GM12874 (cell line): Measurements from ENCODE around the gene COX10.

Experiments
- TF ChIP-seq, protein P1 (sequence below): IDR thresholded peaks from 2 replicates; pipeline ENCODE4 v1.5.1; 2011; ENCODE audit warnings: low read depth, mild to moderate bottlenecking, control low read depth, low read length, moderate library complexity; ENCODE audit not compliant: insufficient read depth

COX10 gene

DNA sequence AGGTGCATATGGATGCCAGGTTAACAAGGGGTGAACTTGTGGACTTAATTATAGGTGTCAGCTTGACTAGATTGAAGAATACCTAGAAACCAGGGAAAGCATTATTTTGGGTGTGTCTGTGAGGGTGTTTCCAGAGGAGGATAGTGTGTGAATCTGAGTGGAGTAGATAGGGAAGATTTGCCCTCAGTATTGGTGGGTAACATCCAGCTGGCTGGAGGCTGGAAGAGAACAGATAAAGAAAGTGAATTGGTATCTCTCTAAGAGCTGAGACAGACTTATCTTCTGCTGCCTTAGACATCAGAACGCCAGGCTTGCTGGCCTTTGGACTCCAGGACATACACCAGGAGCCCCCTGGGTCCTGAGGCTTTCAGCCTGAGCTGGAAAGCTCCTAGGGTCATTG lies 92.1 kb downstream of the COX10 start:
- TF ChIP-seq, protein P1, sequence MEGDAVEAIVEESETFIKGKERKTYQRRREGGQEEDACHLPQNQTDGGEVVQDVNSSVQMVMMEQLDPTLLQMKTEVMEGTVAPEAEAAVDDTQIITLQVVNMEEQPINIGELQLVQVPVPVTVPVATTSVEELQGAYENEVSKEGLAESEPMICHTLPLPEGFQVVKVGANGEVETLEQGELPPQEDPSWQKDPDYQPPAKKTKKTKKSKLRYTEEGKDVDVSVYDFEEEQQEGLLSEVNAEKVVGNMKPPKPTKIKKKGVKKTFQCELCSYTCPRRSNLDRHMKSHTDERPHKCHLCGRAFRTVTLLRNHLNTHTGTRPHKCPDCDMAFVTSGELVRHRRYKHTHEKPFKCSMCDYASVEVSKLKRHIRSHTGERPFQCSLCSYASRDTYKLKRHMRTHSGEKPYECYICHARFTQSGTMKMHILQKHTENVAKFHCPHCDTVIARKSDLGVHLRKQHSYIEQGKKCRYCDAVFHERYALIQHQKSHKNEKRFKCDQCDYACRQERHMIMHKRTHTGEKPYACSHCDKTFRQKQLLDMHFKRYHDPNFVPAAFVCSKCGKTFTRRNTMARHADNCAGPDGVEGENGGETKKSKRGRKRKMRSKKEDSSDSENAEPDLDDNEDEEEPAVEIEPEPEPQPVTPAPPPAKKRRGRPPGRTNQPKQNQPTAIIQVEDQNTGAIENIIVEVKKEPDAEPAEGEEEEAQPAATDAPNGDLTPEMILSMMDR: no peak

- TF ChIP-seq, protein P1: no peak
These were observed 96.3 kb downstream of the COX10 start for GRCh38 chr17:14165616-14166015.

DNA sequence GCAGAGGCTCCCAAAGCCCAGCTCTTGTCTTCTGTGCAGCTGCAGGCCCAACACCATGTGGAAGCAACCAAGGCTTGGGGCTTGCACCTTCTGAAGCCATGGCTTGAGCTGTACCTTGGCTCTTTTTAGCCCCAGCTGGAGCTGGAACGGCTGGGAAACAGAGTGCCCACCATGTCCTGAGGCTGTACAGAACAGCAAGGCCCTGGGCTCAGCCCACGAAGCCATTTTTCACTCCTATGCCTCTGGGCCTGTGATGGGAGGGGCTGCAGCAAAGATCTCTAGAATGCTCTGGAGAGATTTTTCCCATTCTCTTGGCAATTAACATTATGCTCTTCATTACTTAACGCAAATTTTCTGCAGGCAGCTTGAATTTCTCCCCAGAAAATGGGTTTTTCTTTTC lies 99.3 kb downstream of the COX10 start:
- TF ChIP-seq, protein P1: no peak

DNA sequence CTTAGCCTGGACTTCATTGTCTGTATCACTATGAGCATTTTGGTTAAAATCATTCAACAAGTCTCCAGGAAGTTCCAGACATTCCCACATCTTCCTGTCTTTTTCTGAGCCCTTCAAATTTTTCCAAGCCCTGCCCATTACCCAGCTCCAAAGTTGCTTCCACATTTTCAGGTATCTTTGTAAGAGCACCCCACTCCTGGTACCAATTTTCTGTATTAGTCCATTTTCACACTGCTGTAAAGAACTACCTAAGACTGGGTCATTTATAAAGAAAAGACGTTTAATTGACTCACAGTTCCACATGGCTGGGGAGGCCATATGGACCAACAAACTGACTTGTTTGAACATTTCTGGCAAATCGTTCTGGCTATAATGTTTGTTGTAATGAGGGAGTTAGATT lies 100.0 kb downstream of the COX10 start:
- TF ChIP-seq, protein P1: no peak

DNA sequence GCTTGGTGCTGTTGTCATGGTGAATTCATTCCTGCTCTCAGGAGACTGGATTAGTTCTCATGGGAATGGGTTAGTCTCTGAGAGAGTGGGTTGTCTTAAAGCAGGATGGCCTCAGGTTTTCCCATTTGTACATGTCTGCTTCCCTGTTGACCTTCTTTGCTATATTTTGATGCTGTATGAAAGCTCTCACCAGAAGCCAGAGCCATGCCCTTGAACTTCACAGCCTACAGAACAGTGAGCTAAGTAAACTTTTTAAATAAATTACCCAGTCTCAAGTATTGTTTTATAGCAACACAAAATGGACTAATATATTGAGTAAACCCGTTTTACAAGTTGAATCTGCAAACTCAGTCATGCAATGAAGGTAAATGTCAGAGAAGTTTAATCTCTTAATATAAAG lies 100.6 kb downstream of the COX10 start:
- TF ChIP-seq, protein P1: no peak

DNA sequence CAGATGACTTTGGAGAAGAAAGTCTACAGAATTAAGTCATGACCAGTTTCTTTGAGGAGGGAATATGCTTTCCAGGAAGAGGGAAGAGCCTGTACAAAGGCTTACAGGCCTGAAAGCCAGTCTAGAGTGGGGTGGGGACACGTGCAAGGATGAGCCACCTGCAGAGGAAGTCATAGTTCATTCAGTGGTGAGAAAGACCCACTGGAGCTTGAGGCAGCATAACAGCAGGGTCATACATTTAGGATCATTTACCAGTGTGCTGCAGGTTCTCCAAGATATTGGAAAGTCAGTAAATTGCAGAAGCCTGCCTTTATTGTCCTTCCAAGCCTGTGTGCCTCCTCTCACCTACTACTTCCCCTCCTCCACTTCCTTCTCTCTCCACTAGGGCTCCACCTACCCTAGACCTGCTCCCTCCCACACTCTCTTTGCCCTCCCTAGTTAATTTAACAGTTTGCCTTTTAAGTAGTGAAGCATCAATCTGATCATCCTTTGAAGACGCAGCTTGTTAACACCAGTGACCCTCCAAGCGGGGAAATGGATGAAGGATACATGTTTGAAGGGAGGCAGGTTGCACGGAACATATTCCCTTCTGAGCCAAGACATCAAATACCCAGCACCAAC lies 127.2 kb downstream of the COX10 start:
- TF ChIP-seq, protein P1: peak; percentile 54

DNA sequence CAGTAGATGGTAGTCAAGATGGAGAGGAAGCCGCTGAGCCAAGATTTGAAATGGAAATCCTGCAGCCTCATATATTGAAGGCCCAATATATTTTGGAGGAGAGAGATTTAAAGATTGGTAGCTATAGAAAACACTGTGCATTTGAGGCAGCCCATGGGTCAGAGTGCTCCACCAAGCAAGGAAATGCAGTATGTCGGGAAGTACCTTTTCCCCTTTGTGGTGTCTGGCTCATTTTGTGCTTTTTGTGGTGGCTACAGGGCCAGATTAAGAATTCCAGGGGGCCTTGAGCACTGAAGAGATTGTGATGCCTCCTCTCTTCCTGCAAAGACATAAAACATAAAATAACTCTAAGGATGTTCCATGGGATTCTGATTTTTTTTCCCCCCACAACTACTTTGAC lies 127.8 kb downstream of the COX10 start:
- TF ChIP-seq, protein P1: no peak
